GM19025 (cell line): Measurements from ENCODE around the gene CDH4.

Experiments
- ATAC-seq: cut with Tn5 transposase; IDR thresholded peaks from one replicate; pipeline ENCODE4 v1.9.1; 2021; ENCODE audit warnings: mild to moderate bottlenecking, low read depth, moderate library complexity; ENCODE audit not compliant: unreplicated experiment

CDH4 gene

DNA sequence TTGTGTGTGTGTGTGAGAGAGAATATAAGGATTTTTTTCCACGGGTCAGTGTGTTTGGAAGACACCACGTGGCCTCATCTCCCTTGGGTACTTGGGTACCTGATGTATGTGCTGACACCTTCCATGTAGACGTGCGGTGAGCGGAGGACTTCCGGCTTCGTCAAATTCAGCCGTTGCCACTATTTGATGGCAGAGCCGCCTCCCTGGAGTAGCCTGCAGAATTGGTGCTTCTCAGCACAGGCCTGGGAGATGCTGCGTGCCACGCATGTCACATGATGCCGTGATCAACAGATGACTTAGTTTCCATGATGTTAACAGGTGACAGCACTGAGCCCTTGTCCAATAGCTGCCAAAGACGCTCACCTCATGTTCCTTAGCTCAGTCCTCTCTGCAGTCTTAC, 69.4 kb downstream of the CDH4 start:
- ATAC-seq = no peak

DNA sequence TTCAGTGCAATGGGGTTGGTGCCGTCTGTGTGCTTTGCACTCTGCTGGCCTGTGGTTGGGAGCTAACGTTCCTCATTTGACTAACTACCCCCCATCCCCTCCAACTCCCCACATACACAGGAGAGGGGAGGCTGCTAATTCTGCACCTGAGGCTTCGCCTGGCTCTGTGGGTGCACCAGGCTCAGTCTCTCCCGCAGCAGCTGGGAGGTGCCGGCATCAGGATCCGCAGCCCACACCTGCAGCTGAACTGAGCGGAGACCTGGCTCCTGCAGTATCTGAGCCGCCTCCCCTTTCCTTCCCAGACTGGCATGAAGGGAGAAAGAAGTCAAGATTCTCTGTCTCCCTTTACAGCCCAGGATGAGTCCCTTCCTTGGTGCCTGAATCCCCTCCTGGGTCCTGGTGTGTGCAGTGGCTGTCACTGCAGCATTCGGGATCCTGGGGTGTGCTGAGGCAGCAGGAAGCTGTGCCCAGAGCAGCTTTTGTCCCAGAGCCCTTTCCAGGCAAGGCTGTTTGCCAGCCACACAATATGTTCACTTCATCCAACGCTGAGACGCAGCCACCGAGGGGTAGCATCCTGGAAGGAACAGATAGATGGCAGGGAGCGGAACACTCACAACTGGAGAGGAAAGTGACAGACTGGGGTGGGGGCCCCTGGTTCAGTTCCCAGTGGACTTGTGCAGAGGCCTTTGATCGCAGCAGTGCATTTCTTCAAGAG, 70.2 kb downstream of the CDH4 start:
- no peak for ATAC-seq

DNA sequence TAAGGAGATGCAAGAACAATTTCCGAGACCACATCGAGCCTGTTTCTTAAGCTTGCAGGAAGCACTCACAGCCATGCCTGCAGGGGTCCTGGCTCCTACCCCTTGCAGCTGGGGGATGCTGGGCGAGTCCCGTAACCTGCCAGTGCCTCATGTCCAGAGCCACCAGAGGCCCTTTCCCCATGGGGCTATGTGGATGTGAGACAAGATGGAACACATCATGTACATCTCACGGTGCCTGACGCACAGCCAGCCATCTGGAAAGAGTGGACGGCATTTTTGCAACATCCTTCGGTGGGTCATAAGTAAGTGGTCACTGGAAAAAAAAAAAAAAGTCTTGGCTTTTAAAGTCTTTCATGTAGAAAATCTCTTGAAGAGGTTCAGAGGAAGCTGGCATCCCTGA, 72.8 kb downstream of the CDH4 start:
- no peak for ATAC-seq

DNA sequence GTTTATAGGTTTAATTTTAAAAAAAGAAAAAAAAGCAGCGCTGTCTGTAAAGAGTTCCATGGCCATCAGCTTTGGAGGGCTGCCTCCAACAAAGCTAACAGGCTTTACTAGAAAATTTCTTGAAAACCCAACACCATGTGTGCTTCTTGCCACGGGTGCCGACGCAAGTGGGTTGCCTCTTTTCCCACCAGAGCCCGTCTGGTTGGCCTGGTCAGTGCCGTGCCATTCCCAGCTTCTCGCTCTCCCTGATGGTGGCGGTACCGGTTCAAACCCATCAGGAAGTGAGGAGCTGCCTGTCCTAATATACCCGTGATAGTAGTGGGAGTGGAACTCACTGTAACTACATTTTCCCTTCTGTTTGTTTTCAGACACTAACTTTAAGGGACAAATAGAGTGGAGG, 73.7 kb downstream of the CDH4 start:
- no peak for ATAC-seq

DNA sequence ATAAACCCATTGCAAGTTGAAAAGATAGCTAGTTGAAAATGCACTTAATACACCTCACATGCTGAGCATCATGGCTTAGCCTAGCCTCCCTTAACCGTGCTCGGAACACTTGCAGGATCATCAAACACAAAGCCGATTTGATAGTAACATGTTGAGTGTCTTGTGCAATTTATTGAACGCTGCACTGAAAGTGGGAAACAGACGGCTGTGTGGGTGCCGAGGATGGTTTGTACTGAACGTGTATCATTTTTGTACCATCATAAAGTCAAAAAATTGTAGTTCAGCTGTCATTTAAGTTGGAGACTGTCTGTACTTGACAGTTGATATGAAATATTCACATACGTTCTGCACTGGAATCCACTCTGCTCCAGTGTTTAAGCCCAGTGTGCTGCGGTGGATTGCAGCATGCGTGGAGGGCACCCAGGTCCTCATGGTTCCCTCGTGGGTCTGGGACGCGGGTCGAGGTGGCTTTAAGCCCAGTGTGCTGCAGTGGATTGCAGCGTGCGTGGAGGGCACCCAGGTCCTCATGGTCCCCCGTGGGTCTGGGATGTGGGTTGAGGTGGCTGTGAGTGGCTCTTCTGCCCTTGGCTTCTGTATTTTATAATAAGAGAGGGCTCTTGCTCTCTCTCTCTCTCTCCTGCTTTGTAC, 77.0 kb downstream of the CDH4 start:
- no peak for ATAC-seq

DNA sequence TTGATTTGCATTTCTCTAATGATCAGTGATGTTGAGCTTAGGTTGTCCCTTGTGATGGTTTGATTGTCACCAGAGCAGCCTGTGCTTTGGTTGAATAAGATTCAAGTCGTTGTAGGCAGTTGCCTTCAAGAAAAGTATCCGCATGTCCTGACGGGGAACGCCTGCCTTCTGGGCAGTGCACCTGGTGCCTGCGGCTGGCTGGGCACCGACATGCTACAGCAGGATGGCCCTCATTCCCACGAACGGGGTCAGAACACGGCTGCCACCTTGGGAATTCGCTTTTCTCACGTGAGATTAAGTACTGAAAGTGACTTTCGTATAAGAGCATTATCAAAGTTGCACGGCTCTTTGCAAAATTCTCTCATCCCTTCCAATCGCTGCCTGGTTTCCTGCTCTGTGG, 78.4 kb downstream of the CDH4 start:
- no peak for ATAC-seq

DNA sequence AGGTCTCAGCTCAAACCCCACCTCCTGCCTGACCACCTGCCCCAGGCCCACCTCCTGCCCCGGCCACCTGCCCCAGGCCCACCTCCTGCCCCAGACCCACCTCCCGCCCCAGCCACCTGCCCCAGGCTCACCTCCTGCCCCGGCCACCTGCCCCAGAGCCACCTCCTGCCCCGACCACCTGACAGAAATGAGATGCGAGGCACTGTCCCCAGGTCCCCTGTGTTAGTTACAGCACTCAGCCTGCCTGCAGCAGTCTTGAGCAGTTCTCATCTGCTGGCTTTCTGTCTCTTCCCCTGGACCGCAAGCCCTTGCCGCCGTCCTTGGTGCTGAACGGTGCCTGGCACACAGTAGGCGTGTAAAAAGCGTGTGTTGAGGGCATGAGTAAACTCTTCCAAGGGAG, 79.5 kb downstream of the CDH4 start:
- ATAC-seq = no peak

DNA sequence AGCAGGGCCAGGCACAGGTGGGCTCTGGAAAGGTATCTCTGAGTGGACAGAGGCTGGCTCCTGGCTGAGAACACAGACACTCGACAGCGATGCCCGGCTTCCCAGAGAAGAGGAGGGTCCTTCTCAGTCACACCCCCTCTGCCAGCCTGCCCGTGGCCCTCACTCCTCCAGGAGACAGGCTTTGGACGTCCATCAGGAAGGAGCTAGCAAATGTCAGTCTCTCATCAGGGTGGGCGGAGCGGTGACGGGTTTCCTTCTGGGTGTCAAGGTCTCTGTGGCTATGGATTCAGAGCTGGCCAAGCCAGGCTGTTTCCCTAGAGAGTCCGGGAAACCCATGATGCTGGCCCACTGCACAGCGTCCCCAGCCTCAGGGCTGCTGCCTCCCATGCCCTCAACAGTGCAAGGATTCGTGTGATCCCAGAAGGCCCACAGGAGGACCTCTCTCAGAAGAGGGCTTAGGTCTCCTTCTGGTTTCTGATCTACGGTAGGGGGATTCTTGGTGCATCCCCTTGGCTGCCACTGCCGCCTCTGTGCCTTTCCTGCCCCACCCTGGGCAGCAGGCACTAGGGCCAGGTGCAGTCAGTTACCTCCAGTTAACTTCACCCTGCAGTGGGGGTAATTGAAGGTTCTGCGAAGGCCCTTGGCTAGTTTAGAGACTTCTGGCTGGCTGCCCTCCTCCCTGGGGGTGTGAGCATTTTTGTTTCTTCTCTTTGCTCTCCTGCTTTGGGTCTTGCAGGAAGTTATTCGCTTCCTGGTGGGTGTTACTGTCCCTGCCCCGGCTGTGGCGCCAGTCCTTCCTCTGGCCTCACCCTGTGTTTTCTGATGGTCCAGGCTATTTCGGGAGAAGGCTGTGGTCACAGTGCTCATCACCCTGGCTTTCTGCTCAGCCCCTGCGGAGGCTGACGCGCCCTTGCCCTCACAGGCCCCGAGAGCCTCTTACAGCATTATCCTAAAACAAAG, 80.2 kb downstream of the CDH4 start:
- no peak for ATAC-seq

DNA sequence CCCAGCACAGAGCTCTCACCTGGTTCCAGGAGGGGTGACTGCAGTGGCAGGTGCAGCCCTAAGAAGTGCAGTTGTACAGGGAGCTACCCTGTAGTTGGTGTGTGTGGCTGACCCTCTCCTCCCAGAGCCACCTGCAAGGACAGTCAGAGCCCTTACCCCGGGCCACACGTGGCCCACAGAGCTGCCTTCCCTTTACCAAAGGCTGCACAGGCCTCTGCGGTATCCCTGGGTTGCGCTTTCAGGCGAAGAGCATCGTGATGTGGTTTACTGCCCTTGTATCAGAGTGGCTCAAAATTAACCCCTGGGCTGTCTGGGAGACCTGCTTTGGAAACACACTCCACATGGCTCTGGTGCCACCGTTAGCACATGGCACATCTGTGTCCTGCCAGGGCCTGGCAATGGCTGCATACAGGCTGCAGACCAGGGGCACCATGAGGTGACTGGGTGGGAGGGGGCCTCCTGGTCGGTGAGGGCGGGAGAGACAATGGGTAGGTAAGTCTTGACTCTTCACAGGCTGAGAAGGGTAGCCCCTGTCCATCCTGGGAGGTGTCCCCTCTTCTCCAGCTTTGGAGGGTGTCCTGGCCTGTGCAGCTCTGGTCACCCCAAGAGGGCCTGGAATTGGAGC, 81.5 kb downstream of the CDH4 start:
- no peak for ATAC-seq

DNA sequence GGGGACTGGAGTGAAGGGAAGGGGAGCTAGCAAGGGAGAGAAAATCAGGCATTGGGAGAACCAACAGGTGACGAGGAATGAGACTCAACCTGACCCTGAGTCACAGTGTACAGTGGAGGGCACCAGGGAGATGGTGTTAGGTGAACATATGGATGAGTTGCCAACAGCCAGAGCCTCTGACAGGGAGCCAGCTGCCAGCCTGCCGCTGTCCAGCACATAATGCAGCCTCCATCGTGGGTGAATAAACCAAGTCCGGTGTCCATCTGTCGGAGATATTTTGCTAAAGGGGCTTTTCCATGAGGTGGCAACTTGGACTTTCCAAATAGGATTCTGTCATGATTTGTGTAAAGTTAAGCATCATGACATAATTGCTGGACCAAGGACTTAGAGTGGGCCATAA, 88.1 kb downstream of the CDH4 start:
- ATAC-seq = no peak

DNA sequence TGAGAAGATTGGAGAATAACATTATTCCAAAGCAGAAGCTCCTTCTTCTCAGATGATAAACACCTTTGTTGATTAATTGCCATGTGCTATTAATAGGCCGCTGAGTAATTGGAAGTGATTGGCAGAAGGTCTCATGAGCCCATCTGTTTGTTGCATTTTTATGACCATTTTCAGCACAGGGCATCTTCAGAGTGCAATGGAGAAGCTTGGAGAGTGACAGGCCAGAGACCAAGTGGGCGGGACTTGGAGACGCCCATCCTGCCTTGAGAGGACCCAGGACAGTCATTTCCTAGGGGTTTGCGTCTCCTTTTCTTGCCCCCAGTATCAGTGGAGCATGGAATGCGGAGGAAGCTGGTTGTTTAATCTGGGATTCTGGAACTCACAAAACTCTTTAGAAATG, 89.5 kb downstream of the CDH4 start:
- ATAC-seq = no peak

DNA sequence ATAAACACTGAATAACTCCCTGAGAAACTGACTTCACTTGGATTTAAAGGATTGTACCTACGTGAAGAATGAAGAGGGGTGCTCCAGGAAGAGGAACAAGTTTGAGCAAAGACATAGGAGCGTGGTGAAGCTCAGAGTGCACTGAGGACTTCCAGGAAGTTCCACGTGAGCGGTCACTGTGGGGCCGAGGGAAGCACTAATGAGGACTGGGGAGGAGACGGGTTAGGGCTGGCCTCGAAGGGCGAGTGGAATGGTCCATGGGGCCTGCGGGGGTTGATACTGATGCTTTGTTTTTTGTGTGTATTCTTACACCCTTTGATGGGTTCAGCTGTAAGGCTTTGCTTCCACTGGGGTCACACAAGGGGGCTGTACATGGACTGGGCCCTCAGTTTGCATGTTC, 91.9 kb downstream of the CDH4 start:
- no peak for ATAC-seq

DNA sequence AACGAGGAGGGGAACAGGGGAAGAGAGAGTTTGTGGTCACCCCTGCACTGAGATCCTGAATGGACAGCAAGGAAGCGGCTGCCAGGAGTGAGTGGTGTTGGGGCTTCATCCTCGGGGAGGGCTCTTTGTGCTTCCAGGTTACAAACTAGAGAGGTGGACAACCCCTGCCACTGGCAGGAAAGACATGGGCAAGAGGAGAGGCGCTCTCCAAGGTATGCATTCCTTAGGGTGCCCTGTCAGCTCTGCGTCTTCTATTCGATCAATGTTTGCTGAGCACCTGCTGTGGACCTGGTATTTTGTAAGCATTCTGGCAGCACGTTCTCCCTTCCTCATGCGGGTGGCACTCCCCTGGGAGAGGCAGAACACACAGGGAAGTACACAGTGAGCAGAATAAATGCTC, 93.6 kb downstream of the CDH4 start:
- no peak for ATAC-seq

DNA sequence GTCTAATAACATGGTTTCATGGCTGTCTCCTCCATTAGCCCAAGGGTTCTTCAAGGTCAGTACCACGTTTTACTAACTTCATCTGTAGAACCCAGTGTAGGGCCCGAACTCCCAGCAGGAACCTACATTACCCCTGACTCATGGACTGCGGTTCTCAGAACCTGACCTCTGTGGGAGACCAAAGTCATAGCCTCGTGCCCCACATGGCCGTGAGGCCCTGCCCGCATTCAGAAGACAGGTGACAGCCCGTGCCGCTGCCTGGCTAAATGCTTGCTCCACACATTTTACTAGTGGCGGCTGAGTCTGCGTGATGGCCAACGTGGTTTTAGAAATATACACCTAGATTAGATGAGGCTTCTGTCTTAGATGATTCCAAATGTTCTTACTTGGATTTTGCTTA, 94.9 kb downstream of the CDH4 start:
- ATAC-seq = no peak

DNA sequence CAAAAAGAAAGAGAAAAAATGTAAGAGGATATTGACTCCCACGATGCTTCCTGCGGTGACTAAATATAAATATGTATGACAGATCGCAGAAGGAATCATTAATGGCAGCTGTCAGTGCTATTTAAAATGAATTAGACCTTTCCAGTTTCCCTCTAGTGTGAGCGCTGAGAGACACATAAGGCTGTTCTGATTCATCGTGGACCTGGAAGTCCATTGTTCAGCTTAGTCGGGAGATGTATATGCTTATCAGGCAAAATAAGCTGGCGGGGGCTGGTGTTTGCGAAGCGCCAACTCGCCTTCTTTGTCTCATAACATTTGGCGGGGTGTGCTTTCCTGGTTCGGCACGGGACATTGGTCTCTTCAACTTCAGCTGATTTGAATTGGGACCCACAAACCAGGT, 95.4 kb downstream of the CDH4 start:
- no peak for ATAC-seq

DNA sequence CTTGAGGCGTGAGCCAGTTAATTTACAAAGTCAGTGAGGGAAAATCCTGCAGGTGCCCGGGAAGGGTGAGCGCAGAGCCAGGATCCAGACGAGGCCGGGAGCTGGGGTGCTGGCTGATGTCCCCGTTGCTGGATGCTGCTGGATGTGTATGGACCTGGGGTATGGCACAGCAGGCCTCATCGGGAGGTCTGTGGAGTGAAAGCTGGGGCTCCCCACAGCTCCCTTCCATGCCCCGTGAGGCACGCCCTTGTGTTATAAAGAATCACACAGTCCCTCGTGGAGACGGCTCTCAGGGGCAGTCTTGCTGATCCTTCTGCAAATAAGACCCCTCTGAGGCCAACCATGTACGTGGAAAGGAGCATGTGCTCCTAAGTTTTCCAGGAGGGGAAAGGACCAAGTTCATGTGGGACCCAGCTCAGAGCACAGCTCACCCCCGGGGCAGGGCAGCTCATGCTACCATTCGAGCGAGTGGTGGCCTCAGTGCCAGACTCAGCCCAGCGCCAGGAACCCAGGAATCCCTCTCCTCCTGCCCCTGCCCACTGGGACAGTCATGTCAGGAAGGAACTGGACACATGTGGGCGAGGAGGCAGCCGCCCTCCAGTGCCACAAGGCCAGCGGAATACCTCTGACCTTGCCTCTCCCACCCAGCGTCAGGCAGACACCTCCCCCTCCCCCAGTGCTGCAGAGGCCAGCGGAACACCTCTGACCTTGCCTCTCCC, 97.5 kb downstream of the CDH4 start:
- ATAC-seq = no peak

DNA sequence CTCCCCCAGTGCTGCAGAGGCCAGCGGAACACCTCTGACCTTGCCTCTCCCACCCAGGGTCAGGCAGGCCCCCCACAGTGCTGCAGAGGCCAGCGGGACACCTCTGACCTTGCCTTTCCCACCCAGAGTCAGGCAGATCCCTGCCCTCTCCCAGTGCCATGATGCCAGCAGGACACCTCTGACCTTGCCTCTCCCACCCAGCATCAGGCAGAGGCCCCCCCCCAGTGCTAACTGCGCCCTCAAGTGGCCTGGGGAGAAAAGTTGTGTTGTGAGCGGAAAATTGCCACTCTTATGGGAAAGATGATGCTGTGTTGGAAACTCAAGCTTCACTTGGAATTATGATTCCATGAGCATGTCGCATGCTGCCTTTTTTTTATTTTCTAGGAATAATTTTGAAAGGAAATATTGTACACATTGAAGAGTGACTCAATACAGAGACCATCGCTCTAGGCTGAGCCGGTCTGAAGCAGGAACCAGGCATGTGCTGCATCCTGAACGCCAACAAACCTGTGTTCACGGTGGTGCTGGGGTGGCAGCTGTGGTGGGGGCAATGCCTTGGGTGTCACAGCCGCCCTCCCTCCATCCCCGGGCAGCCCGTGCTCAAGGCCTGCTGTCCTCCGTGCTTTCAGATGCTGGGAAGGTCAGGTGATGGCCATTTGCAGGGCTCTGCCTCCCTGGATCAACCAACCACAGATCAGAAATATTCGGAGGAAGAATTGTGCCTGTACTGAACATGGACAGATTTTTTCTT, 98.6 kb downstream of the CDH4 start:
- no peak for ATAC-seq

DNA sequence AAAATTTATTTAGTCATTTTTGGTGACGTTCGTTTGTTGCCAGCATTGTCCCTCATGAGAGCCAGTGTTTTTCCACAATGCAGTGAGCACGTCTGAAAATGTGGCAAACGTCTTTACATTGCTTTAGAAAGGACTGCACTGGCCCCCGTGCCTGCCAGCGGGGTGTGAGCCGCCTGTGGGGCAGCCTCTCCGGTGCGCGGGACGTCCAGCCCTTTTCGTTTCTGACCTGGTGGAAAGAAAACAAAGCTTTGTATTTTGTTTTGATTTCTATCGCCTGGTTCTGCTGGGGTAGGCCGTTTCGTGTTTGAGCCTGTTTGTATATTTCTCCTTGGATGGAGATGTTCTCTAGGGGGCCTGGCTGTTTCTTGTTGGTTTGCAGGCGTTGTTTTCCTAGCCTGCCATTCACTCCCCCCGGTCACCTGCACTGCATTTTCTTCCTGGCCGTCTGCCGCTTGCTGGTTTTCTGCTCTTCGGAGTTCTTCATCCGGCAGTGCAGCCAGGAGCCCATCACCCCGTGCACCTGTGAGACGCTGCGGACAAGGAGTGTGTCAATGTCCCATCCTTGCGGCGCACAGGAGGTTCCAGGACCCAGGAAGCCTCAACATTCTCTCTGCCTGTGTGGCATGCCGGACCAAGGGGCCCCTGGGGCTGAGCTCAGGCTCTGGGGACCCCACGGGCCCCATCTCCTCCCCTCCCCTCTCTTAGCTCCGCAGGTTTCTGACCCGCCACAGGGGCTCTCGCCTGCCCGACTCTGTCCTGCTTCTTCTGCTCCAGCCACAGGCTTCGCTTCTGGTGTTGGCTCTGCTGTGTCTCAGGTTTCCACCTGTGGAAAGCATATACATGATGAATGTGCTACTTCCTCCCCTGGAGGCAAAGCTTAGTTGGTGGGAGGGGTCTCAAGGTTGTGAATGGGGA, 100.5 kb downstream of the CDH4 start:
- ATAC-seq = no peak
